Activated CD4-positive, CD25-positive, alpha-beta regulatory T cell treated with anti-CD3 and anti-CD28 coated beads, Interleukin-2, amount 50 U/mL, for 72 hours (primary cell): ENCODE results near the gene AIF1L.

ENCODE experiments used
- DNase-seq: peaks from one replicate; pipeline ENCODE4 v3.0.0; 2021

AIF1L gene

DNA sequence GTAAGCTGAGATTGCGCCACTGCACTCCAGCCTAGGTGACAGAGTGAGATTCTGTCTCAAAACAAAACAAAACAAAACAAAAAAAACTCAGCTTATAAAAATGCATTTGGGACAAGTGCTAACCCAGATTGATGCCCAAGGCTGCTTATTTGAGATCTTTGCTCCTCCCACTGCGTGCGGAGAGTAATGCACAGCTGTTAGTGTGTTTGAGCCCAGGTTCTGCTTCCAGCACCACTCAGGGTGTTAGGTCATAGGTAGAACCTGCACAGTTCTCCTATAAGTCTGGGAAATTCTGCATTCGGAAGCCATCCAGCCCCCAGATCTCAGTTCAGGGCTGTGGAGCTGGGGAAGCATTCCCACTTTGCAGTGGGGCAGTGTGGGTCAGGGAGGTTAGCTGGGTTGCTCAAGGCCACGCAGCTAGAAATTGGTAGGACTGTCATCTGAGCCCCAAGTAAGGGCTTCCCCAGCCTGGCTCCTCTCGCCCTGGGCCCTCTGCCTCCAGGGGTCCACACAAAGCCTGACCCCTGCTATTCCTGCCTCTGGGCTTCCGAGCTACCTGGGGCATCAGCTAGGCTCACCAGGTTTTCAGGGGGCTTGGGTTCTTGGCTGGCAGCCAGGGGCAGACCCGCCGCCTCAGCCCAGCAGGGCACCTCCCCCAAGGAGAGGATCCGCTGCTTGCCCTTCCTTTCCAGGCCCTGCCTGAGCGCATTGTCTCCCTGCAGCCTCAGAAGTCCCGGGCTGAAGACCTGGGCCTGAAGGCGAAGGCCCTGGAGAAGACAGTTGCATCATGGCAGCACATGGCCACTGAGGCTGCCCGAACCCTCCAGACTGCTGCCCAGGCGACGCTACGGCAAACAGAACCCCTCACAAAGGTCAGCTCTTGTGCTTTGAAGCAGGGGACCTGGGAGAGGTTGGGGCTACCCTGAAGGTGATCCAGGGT, 17.6 kb upstream of the AIF1L start:
- no peak for DNase-seq

DNA sequence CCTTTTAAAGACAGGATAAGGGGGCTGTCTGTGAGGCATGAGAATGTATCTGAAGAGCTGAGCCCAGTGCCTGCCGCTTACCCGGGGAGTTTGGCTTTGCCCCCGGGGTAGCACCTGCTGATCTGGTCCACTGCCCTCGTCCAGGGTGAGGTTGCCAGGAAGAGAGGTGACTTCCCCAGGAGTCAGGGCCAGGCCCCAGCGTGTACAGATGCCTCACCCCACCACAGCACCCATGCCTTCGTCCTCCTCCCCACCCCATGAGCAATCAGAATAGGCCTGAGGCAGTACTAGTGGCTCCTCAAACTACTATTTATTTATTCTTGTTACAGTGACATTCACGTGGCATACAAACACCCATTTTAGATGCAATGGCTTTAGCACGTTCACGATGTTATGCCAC, 15.7 kb upstream of the AIF1L start:
- no peak for DNase-seq

- DNase-seq: no peak
Measured at GRCh38 chr9:131081868-131082267, 14.5 kb upstream of the AIF1L start.

DNA sequence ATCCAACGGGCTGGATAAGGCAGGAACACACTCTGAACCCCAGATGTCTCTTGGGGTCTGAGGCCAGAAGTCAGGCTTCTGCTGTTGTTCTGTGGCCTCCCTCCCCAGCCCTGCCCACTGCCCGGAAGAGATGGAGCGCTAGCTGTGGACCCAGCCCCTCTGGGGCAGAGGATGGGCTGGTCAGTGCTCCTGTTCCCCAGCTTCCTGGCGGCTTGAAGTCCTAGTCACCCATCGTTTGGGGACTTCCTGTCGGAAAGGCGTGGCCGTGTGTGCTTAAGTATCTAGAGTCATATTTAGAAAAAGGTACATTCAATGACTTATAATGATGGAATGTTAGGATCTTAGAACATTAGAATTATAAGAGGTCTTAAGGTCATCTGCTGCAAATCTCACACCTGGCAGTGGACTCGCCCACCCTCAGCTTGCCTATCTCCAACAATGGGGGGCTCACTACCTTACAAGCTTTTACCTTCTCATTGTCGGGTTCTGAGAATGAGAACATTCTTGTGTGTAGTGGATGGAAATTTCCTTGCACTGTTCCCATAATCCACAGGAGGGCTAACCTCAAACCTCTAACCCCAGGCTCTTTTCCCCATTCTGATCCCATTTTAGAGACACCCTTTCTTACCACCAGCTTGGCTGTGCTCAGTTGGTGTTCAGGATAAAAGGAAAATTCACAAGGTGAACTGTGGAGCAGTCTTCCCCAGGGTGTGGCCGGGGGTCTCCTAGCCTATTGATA, 13.4 kb upstream of the AIF1L start:
- DNase-seq: no peak

- DNase-seq: no peak
Measured at GRCh38 chr9:131084661-131085369, 11.5 kb upstream of the AIF1L start.

- no peak for DNase-seq
Measured at GRCh38 chr9:131085370-131086122, 10.8 kb upstream of the AIF1L start.

GRCh38 chr9:131087354-131087893, 8.9 kb upstream of the AIF1L start:
- DNase-seq: no peak

DNA sequence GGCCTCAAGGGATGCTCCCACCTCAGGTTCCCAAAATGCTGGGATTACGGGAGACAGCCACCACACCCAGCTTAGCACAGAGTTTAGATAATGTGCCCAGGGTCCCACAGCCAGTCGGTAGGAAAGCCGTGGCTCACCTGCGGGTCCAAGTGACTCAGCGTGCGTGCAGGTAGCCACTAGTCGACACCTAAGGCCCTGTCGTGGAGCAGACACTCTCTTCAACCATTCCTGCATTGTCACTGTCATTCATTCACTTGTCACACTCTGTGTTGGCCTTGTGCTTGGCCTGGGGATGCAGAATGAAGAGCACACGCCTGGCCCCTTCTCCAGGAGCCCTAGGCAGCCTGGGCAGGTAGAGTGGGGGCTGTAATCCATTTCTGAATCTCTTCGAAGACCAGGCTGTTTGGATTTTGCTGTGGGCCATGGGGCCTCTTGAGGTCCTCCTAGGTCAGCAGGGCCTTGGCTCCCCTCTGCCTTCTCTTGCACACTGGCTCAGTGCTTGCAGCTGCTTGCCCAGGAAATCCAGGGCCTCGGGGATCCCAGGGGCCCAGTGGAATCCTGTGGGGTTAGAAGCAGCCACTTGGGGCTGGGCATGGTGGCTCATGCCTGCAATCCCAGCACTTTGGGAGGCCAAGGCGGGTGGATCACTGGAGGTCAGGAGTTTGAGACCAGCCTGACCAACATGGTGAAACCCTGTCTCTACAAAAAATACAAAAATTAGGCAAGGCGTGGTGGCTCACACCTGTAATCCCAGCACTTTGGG, 6.1 kb upstream of the AIF1L start:
- DNase-seq: no peak

GRCh38 chr9:131091352-131091992, 4.9 kb upstream of the AIF1L start:
- no peak for DNase-seq

GRCh38 chr9:131092030-131092429, 4.3 kb upstream of the AIF1L start:
- DNase-seq: no peak

DNA sequence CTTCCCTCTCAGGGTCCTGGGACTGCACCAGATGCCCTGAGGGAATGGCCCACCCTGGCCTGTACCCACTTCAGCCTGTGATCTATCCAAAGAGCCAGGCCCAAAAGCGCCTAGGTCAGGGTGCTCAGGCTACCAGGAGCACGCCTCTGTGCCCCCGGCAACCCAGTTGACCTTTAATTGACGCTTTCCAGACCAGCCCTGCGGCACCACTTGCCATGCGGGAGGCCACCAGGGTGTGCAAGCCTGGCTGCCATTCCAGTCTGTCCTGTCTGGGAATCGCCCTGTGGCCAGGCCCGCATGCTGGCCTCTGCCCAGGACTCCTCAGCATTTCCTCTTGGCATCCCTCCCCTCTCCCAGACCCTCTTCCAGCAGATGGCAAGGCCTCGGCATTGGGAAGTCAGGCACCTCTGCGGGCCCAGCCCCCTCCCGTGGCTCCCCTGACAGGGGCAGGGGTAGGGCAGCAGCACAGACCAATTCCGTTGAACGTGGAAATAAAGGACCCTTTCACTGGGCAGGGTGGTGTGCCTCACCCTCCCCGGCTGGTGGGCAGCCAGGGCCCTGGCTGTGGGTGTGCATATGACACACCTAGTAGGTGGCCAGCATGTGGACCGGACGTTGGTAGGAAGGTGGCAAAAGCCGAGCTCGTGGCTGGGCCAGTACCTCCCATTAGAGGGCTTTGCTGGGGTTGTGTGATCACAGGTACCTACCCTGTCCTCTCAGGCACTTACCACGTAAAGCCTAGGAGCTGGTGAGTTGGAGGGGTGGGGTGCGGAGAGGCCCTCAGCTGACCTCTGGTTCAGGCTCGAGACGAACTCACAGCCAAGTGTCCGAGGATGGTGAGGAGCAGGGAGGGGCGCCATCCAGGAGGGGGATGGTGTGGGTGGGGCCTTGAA, 3.5 kb upstream of the AIF1L start:
- no peak for DNase-seq

GRCh38 chr9:131094015-131094414, 2.3 kb upstream of the AIF1L start:
- DNase-seq: no peak

- DNase-seq: no peak
Measured at GRCh38 chr9:131094622-131095021, 1.7 kb upstream of the AIF1L start.

GRCh38 chr9:131095666-131096268, 564 bp upstream of the AIF1L start:
- DNase-seq: no peak

DNA sequence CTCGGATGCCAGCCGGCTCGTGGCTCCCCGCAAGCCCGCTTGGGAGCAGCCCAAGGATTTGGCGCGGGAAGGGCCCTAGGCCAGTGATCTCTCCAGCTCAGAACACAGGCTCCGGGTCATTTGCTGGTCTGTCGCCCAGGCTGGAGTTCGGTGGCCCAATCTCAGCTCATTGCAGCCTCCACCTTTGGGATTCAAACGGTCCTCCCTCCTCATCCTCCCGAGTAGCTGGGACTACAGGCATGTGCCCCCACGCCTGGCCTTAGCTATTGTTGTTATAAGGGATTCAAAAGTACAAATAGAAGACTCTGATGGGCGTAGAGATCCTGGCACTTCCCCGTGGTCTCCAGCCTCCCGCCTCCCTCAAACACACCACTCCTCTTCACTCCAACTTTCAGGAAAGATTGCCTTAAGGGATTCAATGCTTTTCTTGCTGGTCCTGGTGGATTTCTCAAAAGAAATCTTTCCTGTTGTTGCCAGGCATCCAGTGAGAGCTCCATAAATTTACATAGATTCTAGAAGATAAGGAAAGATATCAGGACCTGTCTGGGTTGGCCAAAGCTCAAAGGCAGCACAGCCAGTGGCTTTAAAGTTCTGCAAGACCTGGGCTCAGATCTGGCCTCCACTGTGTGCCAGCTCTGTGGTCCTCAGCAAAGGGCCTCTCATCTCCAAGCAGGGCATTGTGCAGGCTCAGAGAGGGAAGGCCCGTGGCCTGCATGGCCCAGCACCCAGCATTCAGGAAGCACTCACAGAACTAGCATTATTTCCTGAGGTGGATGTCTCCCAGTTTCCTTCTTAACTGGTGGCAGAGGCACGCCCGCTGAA, 1.0 kb downstream of the AIF1L start:
- no peak for DNase-seq

DNA sequence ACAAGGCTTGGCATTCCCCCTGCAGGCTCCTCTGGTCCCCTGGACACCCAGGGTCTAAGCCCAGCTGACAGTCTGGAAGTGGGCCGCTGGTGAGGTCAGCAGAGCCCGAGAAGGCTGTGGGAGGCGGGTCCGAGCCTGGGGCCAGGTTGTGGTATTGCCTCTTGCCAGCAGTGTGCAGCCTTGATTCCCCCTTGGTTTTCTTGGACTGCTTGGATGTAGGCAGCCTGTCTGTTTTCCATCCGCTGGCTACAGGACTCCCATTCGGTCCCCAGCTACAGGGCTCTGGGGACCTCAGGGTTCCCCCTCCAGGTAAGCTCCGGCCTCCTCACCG, 1.6 kb downstream of the AIF1L start:
- no peak for DNase-seq

- no peak for DNase-seq
Measured at GRCh38 chr9:131098391-131099101, 2.2 kb downstream of the AIF1L start.

- no peak for DNase-seq
Measured at GRCh38 chr9:131099102-131099606, 2.8 kb downstream of the AIF1L start.
